T-helper 2 cell treated with Interferon-gamma antibody and Interleukin-4, amounts not matched to agents 100 ng/mL and 5 ng/mL, for 36 hours (primary cell): ENCODE results near the gene IL27RA. TPM values are rescaled to one million over a fixed set of nuclear protein-coding genes. Genes with fewer than 3 reads are reported as not detected.

Experiments
- intact Hi-C: fragments of 100-400 bp; cut with micrococcal nuclease; formaldehyde crosslinking; loops from one replicate; pipeline ENCODE4 v1.15.1; 2023
- total RNA-seq: library from RNA; stranded (reverse); gene quantifications from 2 replicates; pipeline ENCODE4 v1.2.3, GENCODE V29; 2022

The IL27RA gene
- total RNA-seq, 1 donor from 2014 or later: 91.1 TPM

DNA sequence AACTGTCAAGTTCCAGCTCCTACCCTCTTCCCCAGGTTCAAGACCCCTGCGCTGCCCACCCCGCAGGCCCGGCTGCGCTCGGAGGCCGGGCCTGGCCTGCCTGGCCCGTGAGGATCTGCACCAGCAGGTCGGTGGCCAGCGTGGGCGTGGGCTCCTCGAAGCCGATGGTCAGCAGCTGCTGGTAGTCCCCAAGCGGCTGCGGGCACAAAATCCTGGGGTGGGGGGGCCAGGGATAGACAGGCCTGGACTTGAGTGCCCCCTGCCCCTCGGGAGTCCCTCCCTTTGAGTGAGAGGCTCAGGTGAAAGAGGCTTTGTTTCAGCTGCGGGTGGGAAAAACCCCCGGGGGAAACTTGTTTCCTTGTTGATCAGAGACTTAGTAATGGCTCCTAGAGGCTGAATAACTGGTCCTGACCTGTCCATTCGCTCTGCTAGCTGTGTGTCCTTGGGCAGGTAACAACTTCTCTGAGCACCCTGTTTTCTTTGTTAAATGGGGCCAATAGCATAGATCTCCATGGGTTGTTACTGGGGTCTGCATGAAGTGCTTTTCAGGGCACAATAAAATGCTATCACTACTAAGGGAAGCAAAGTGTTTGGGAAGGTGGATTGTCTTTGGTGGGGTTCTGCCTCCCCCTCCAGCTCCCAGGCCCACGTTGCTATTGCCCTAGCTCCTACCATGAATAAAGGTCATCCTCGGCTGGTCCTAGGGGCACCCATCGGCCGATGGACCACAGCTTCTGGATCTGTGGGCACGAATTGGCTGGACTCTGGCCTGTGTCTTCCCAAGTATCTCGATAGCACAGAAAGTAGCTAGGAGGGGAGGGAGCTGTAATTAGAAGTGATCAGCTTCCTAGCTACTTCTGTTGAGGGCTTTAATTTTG, 50.5 kb downstream of the IL27RA start:
- intact Hi-C loops: loop anchor here (1.0 to 10.0 kb wide), 7 partner anchors 9 to 1137 kb away; partner anchors contain the start of genes C19orf53, DCAF15, IER2 and PRKACA

DNA sequence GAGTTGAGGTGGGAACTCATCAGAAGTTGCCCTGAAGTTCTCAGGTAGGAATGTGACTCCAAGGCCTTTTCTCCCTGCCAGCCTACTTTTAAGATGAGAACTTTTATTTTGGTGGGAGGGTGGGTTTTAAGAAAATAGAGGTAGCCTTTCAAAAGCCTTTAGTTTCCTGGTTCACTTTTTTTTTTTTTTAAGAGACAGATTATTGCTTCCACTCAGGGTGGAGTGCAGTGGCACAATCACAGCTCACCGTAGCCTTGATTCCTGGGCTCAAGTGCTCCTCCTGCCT, 51.1 kb downstream of the IL27RA start:
- intact Hi-C loops: loop anchor here (5.0 to 10.0 kb wide), 2 partner anchors 310 to 1138 kb away; partner anchors contain the start of genes C19orf53 and RAD23A

DNA sequence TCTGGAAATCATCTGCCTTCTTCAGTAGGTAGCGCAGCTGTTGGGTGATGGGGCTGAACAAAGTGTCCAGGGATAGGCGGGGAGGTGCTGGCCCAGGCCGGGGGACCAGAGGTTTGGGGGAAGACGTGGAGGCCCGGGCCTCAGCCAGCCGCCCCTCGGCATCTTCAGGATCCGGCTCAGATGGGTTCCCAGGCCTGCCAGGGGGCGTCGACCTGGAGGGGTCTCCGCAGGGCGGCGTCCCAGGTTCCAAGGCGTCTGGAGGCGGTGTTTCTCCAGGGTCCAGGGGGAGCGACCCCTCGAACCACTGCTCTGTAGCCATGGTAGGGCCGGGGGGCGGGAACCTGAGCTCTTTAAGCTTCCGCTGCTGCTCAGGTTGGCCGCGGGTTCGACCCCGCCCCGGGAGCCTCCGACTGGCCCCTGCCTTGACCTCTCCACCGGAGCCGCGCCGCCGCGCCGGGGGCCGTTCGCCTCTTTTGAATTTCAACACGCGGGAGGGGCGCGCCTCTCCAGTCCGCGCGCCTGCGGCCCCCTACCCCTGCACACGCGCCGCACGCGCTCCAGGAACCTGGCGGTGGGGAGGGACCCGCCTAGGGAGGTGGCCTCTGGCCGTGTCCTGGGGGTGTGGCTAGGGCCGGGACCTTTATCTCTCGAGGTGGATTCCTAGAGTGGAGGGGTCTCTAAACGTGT, 53.9 kb downstream of the IL27RA start, which contains the start of gene C19orf67:
Gene C19orf67, minus strand, starts transcription at position 475 of the 687 bp plus-strand sequence. Its CDS starts 156 bp downstream, at position 319.
- intact Hi-C loops: loop anchor here (10.0 kb wide), 1 partner anchor 1141 kb away; the partner anchor contains the start of gene RAD23A

DNA sequence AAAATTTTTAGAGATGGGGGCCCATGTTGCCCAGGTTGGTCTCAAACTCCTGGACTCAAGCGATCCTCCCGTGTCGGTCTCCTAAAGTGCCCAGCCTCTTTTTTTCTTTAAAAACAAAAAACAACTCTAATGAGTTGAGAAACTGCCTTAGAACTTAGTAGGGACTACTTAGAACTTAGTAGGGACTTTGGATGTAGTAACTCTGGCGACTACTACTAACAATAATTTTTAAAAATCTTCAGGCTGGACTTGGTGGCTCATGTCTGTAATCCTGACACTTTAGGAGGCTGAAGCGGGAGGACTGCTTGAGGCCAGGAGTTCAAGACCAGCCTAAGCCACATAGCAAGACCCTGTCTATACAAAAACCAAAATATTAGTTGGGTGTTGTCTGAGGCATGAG, 54.5 kb downstream of the IL27RA start:
- intact Hi-C loops: loop anchor here (10.0 kb wide), 1 partner anchor 1141 kb away; the partner anchor contains the start of gene RAD23A

DNA sequence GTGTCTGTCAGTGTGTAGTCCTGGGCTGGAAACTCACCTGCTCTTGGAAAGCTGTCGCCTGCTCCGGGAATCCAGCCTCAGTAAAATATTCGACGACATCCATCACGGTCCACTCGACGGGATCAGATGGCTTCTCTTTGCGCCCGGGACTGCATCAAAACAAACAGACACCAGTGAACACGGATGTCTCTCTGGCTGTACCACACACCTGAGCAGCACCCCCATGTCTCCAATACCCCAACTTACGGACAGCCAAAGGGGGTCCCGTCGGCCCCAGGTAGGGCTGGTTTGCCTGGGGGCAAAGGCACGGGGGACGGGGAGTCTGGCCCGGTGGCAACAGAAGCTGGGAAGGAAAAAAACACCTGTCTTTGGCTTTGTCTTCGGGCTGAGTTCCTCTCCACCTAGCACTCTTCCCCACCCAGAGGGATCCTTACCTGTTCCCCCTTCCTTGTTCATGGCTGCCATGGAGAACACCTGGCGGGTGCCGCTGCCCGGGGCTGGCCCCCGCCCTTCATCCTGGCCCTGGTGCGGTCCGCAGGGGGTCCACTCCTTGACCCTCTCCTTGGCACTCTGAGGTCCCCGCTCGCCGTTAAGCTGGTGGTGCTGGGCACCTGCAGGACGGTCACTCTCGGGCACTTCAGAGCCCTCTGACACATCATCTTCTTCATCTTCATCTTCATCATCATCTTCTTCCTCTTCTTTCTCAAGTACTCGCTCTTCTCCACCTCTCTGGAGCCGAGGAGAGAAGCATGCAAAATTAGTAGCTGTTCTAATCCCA, 57.3 kb downstream of the IL27RA start:
- intact Hi-C loops: loop anchor here (10.0 kb wide), 1 partner anchor 1144 kb away; the partner anchor contains the start of gene RAD23A

DNA sequence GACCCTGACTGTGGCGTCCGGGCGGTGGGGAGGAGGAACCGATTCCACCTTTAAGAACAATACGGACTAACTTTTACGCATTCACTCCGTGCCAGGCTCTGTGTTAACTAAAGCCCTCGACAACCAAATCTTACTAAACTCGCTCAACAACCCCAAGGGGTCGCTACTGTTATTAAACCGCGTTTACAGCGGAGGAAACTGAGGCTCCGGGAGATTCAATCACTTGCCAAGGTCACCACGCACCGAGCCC, 57.8 kb downstream of the IL27RA start:
- intact Hi-C loops: loop anchor here (10.0 kb wide), 1 partner anchor 1145 kb away; the partner anchor contains the start of gene RAD23A

DNA sequence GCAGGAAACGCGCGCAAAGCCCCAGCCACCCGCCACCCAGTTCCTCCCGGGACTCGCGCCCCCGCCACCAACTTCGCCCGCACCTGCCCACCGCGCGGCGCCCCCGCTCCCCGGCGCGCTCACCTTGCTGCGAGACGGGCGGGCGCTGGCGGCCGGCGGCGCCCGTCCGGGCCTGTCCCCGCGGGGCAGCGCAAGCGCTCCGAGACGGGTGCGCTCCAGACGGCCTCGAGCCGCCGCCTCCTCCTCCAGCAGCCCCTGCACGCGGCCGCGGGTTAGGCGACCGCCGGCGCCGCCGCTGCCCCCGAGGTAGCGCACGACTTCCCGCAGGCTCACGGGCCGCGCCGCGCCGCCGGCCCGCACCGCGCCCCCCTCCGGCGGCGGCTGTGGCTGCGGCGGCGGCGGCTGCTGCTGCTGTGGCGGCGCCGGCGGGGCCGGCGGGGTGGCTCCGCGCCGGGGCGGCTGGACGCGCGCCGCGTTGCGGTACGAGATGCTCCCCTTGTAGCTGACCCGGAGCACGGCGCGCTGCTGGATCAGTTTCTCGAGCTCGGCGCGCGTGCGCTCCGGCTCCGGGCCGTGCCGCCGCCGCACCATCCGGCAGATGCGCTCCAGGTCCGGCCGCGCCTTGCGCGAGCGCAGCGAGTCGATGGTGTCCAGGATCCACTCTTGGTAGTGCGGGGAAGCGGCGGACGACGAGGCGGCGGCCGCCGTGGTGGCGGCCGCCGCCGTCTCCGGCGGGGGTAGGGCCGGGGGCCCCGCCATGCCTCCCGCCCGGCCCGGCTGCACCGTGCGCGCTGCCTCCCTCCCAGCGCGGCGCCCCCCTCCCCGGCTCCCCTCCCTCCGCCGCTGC, 58.3 kb downstream of the IL27RA start:
- intact Hi-C loops: loop anchor here (10.0 kb wide), 1 partner anchor 1145 kb away; the partner anchor contains the start of gene RAD23A

DNA sequence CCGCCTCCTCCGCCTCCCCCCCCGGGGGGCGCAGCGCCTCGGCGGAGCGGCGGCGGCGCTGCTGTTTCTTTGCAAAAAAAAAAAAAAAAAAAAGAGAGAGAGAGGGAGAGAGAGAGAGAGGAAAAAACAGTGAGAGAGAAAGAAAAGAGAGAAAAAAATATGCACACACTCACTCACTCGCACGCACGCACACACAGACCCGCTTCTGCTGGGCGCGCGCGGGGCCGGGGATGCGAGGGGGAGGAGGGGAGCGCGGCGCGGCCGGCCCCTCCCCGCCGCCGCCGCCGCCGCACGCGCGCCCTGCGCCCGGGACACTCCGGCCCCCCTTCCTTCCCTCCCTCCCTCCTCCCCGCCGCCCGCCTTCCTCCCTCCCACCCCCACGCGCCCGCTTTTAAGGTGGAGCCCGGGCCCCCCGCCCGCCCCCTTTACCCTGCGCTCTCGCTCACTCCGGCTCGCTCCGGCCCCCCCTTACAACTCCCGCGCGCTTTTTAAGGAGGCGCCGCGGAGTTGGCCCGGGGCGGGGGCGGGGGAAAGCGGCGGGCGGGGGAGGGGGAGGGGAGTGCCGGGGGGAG, 59.0 kb downstream of the IL27RA start, which contains the start of gene SAMD1:
Gene SAMD1, minus strand, starts transcription at position 243 of the 572 bp plus-strand sequence.
- intact Hi-C loops: loop anchor here (1.0 kb wide), 3 partner anchors 9 to 46 kb away; partner anchors contain the start of genes ASF1B and PRKACA

DNA sequence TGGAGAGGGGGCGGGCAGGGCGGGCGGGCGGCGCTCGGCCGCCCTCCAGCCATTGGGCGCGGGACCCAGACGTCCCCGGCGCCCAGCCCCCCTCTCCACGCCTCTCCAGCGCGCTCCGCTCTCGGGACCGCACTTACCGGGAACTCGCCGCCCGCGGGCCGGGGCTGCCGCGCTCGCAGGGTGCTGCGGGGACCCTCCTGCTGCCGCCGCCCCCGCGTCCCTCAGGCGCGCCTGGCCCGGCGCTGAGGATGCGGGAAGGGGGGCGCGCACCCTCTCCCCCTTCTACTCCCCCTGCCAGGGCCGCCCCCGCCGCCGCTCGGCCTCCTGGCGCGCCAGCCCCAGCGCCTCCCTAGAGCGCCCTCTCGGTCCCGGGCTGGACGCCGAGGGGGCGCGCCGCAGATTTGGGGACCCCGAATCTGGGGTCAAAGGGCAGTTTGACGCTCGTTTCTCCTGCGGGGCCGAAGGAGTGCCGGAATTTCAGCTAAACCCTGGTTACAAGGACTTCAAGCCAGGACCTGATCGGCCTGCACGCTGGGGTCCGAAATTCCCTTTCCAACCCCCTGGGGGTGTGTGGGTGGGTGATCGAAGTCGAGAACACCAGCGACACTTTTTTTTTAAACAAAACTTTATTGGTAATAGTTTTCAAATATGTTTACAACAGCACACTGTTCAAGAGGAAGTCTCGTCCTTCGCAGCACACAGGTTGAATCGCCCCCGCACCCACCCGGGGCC, 59.7 kb downstream of the IL27RA start:
- intact Hi-C loops: loop anchor here (1.0 kb wide), 3 partner anchors 10 to 45 kb away; partner anchors contain the start of genes ASF1B and PRKACA

DNA sequence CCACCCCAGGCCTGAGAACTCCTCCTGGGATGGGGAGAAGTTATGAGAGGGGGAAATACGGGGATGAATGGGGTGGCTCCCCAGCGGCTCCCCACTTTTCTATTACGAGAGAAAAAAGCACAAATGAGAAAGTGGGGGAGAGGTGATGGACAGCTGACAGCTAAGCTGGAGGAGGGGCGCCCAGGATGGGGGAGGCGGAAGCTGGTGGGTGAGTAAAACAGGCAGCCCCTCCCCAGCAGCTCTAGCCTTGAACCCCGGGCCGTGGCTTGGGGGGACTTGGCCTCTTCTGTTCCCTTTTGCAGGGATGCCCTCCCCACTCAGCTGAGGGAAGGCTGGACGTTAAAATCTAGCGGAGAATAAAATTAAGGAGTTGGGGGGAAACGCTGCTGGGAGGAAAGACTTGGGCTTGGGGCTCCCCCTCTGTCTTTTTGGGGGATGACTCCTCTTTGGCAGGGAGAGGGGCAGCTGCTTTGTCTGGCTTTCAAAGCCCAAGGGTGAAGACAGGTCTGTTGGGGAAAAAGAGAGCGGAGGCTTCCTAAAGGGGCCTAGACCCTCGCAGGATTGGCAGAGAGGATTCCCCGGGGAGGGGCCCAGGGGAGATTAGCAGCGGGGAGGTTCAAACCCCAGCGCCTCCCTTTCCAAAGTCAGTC, 60.4 kb downstream of the IL27RA start:
- intact Hi-C loops: loop anchor here (1.0 kb wide), 3 partner anchors 11 to 44 kb away; partner anchors contain the start of genes ASF1B and PRKACA

DNA sequence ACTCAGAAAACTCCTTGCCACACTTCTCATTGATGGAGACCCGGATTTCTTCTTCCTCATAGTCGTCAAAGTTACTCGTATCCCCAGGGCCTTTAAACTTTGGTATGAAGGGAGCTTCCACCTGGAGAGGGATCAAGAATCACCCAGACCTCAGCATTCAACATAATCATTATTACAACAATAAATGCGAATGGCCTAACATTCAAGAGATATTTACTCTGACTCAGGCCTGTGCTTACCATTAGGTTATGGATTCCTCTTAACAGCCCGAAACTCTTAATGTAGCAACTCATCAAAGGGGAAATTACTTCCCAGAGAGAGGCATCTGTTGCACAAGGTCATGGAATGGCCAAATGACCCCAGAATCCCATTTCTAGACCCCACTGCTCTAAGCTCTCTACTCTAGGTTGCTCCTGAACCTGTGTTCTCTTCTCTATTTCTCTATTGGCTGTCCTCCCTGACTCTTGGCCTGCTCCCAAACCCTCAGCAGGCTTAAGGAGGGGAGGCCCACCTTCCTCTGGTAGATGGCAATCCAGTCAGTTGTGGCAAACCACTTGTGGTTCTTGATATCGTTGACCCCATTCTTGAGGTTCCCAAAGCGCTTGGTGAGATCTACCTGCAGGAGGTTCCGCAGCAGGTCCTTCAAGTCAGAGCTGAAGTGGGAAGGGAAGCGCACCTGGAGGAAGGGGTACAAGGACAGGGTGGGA, 61.7 kb downstream of the IL27RA start:
- intact Hi-C loops: no loop called here

DNA sequence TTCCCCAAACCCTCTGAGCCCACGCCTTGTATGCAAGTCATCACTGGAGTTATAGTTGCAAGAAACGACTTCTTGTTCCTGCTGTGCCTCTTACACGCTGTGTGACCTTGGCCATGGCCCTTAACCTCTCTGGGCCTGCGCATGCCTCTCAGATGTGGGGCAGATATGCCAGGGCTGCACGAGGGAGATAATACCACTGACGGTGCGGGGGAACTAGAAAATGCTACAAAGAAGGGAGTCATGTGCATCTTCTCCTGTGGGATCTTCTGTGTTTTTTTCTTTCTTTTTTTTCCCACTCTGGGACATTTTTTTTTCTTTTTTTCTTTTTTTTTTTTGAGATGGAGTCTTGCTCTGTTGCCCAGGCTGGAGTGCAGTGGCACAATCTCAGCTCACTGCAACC, 63.3 kb downstream of the IL27RA start:
- intact Hi-C loops: no loop called here

DNA sequence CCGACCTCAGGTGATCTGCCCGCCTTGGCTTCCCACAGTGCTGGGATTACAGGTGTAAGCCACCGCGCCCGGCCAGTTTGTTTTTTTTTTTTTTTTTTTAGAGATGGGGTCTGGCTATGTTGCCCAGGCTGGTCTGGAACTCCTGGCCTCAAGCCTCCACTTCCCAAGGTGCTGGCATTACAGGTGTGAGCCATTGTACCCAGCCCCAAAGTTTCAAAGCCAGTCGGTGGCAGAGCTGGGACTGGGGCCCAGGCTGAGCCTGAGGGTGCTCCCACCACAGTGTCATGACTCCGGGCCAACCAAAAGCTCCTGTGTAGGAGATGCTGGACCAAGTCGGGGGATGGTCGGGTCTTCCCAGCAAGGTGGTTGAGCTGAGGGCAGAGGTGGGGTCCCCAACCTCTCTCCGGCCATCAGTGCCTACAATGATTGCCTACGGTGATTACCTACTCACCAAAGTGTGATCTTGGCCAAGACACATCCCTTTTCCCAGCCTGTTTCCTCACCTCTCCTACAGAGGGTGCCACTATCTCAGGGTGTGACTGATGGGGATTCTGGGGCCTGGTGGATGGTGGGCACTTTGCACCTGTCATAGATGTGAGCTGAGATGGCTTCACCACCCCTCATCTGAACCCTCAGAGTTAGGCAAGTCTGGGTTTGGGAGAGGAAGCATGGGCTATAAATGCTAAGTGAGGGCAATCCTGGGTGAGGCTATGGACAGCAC, 64.9 kb downstream of the IL27RA start:
- intact Hi-C loops: no loop called here

DNA sequence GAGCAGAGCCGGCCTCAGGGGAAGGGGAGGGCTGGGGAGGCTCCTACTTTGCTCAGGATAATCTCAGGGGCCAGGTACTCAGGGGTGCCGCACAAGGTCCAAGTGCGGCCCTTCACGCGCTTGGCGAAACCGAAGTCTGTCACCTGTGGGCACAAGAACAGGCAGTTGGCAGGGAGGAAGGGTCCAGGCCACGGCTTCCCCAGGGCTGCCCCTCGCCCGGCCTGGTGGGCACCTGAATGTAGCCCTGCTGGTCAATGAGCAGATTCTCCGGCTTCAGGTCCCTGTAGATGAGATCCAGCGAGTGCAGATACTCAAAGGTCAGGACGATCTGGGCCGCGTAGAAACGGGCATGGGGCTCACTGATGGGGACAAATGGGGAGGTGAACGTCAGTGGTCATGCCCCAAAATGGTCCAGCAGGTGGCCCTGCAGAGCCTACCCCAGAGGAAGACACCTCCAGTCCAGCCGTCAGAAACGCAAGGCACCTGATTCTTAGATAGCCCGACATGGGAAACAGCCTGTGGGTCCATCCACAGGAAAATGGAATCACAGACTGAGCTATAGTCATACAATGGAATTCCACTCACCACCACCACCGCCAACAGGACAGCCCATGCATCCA, 66.1 kb downstream of the IL27RA start:
- intact Hi-C loops: no loop called here

DNA sequence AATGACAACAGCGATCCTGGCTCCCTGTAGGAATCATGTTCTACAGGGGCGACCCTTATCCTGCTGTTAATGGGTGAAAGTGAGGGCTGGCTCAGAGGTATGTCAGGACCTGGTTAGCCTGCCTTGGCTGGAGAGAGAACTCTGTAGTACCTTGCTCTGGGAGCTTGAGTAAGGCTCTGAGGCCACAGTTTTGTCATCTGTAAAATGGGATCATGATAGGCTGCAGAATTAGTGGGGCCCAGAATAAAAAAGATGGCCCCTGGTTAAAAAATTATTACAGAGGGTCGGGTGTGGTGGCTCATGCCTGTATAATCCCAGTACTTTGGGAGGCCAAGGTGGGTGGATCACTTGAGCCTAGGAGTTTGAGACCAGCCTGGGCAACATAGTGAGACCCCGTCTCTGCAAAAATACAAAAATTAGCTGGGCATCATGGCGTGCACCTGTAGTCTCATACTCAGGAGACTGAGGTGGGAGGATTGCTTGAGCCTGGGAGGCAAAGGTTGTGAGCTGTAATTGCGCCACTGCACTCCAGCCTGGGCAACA, 69.5 kb downstream of the IL27RA start:
- intact Hi-C loops: no loop called here

DNA sequence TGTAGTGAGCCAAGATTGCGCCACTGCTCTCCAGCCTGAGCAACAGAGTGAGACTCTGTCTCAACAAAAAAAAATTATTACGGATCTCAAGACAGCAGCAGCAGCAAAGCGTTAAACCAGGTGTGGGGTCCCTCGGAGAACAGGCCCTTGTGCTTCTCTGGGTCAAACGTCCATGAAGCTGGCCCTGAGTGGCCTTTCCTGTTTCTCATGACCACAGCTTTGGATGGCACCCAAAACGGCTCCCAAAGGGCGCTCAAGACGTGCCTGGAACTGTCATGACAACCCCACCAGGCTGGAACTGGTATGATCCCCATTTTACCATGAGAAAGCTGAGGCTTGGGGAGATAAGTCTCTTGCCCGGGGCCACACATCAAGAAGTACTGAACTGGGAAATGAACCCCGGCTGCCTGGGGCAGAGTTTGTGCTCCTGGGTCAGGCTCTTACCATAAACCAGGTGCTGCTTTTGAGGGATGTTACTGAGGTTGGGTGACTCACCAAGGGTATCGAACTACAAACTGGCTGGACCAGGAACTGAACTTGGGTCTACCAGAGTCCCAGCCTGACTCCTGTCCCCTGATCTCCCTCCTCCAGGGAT, 70.6 kb downstream of the IL27RA start:
- intact Hi-C loops: no loop called here
